GM18520 (cell line): Measurements from ENCODE around the gene EDEM3.
"Not testable (repeated sequence)": the region's sequence is repeated elsewhere in the genome, so short reads cannot be mapped to it uniquely, and the experiment has no call there.

Experiments used
- ATAC-seq: cut with Tn5 transposase; IDR thresholded peaks from one replicate; pipeline ENCODE4 v1.9.1; 2021; ENCODE audit not compliant: unreplicated experiment

The EDEM3 gene

GRCh38 chr1:184739796-184740195 is 14.9 kb downstream of the EDEM3 start:
- ATAC-seq, result no peak

- ATAC-seq, result no peak
These were observed 15.6 kb downstream of the EDEM3 start for GRCh38 chr1:184739070-184739469.

GRCh38 chr1:184734980-184735379 is 19.7 kb downstream of the EDEM3 start:
- ATAC-seq, result peak; percentile 68

GRCh38 chr1:184724843-184725242 is 29.8 kb downstream of the EDEM3 start:
- no peak for ATAC-seq

- ATAC-seq, result no peak
These were observed 38.5 kb downstream of the EDEM3 start for GRCh38 chr1:184716158-184716557.

- no peak for ATAC-seq
These were observed 45.2 kb downstream of the EDEM3 start for GRCh38 chr1:184709418-184709817.

GRCh38 chr1:184708084-184708676 is 46.5 kb downstream of the EDEM3 start:
- ATAC-seq, result no peak

- ATAC-seq, result no peak
These were observed 49.4 kb downstream of the EDEM3 start for GRCh38 chr1:184705271-184705670.

- ATAC-seq, result no peak
These were observed 52.8 kb downstream of the EDEM3 start for GRCh38 chr1:184701816-184702215.

GRCh38 chr1:184698969-184699368 is 55.7 kb downstream of the EDEM3 start:
- no peak for ATAC-seq

- ATAC-seq, result no peak
These were observed 56.6 kb downstream of the EDEM3 start for GRCh38 chr1:184698016-184698415.

- ATAC-seq, result no peak
These were observed 58.3 kb downstream of the EDEM3 start for GRCh38 chr1:184696403-184696802.

- no peak for ATAC-seq
These were observed 59.6 kb downstream of the EDEM3 start for GRCh38 chr1:184695023-184695422.

- no peak for ATAC-seq
These were observed 61.6 kb downstream of the EDEM3 start for GRCh38 chr1:184693011-184693410.

- no peak for ATAC-seq
These were observed 62.8 kb downstream of the EDEM3 start for GRCh38 chr1:184691719-184692324.

- ATAC-seq, result no peak
These were observed 68.1 kb downstream of the EDEM3 start for GRCh38 chr1:184686540-184686939.

GRCh38 chr1:184685116-184685515 is 69.5 kb downstream of the EDEM3 start:
- ATAC-seq, result peak; percentile 70

GRCh38 chr1:184684285-184685074 is 70.2 kb downstream of the EDEM3 start:
- ATAC-seq, result no peak

GRCh38 chr1:184682956-184683355 is 71.7 kb downstream of the EDEM3 start:
- no peak for ATAC-seq

GRCh38 chr1:184680611-184681225 is 73.9 kb downstream of the EDEM3 start:
- not testable (repeated sequence) for ATAC-seq

GRCh38 chr1:184679472-184679871 is 75.2 kb downstream of the EDEM3 start:
- not testable (repeated sequence) for ATAC-seq

GRCh38 chr1:184677344-184677743 is 77.3 kb downstream of the EDEM3 start:
- no peak for ATAC-seq
